HG03064 (cell line): ENCODE measurements around the gene ATP1B1.

Experiments used
- ATAC-seq: cut with Tn5 transposase; IDR thresholded peaks from one replicate; pipeline ENCODE4 v1.9.1; 2021; ENCODE audit warnings: low read depth; ENCODE audit not compliant: unreplicated experiment

The ATP1B1 gene

GRCh38 chr1:169106095-169106920 lies at the start of gene ATP1B1:
Gene ATP1B1, plus strand, starts transcription at chr1:169106690. Its CDS starts 140 bp downstream, at chr1:169106830.
- ATAC-seq: peak; percentile 85

- ATAC-seq: no peak
Measured at GRCh38 chr1:169059421-169059820, 47.1 kb upstream of the ATP1B1 start.

- no peak for ATAC-seq
Measured at GRCh38 chr1:169060043-169060722, 46.3 kb upstream of the ATP1B1 start.

- ATAC-seq: no peak
Measured at GRCh38 chr1:169060919-169061639, 45.4 kb upstream of the ATP1B1 start.

- ATAC-seq: no peak
Measured at GRCh38 chr1:169062152-169062551, 44.3 kb upstream of the ATP1B1 start.

DNA sequence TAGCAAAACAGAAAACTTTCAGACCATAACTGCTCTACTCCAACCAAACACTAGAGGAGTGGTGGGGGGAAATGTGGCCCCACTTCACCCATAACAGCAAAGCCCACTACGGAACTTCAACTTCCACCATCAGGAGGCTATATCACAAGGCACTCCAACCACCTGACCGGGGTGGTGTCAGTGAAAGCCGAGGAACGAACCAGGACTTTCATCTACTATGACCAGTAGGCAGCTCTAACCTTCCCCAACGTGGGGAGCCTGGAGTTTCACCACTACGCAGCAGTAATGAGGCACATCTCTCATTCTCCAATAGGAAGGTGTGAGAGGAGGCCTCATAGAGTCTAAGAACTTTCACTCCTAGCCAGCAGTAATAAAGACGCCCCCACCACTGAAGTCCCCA lies 42.4 kb upstream of the ATP1B1 start:
- ATAC-seq: no peak

GRCh38 chr1:169070547-169070946 lies 35.9 kb upstream of the ATP1B1 start:
- ATAC-seq: no peak

GRCh38 chr1:169070958-169071357 lies 35.5 kb upstream of the ATP1B1 start:
- no peak for ATAC-seq

- no peak for ATAC-seq
Measured at GRCh38 chr1:169072945-169073725, 33.4 kb upstream of the ATP1B1 start.

GRCh38 chr1:169078163-169078883 lies 28.2 kb upstream of the ATP1B1 start:
- ATAC-seq: no peak

DNA sequence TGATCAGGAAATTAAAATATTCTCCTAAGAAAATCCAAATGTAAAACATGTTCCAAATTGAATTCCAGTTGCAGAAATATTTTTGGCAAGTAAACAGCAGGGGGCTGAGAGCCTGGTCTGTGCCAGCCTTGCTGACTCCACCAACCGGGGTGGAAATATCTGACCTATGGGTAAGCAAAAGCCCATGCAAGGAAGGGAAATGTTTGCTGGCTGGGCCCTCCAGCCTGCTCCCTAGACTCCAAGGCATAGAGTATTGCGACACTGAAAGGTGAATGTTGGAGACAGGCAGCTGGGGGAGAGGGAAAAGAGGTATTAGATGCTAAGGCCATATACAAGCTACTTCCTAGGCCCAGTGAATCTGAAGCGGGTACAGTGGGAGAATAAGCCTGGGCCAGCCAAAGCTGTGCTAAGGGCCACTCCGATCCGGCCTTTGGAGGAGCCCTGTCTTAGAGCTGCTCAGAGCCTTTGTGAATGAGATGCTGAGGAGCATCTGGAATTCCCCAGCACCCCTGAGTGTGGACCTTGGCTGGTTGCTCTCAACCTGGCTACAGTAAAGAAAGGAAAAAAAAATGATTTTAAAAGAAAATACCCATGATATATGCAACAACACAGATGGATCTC lies 24.9 kb upstream of the ATP1B1 start:
- ATAC-seq: no peak

DNA sequence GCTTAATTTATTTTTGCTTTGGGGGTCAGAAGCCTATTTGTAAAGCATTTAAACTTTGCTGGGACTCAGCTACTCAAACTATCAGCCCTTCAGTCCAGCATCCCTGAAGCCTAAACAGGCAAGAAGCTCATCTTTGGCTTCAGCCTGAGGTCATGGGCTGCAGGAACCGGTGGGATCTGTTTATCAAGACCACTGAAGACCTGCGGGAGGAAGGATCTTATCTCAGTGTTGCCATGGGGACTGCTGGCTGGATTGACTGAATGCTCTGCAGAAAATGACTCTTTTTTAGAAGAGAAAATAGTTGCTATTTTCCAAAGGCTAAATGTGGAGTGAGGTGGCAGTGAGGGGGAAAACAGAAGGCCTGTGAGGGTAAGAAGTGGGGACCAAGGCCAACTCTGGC lies 20.6 kb upstream of the ATP1B1 start:
- ATAC-seq: no peak

DNA sequence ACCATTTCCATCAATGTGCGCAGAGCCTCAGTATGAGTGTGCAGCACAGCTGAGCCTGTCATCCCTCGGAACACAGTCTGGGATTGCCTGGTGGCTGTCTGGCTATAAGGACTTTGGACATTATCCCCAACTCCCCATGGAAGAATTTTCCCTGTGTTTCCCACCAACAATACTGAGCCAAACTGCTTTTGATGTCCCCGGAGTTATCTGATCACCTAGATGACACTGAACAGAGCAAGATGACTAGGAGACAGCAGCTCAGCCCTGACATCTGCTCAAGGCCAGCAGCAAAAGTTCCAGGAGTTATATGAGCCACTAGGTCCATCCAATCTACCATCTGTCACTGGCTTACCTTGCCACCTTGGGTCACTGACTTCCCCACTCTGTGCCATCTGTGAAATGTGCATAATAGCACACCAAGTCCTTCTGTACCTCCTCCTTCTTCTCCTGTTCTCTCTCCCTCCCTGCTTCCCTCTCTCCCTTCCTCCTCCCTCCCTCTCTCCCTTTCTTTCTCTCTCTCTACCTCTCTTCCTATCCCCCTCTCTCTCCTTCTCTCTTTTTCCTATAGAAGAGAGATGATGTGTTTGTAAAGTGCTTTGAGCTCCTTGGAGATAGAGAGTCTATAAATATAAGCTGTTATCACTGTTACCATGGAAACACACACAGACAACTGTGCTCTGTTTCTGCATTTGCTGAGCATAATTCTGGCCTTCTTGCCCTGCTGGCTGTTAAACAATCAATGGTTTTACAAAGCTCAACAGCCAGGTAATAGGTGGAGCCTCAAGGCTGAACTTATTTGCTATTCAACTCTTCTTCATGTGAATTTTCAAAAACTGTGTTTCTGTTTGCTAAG lies 19.7 kb upstream of the ATP1B1 start:
- no peak for ATAC-seq

DNA sequence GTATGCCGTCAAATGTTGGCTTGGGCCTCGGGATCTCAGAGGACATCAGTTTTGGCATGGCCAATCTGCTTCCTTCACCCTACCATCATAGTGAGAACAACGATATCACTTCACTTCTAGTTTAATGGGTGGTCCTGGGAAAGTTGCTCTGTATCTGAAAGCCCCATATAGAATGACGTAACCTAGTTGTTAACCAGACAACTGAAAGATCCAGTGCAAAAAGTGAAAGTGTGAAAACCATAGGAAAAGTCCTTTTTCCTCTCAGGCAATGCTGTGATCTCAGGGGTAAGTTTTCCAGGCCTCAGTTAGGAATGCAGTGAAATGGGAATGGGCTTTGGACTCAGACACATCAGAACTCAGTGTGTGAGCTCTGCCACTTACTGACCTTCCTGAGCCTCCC lies 18.6 kb upstream of the ATP1B1 start:
- ATAC-seq: no peak

- no peak for ATAC-seq
Measured at GRCh38 chr1:169089776-169090175, 16.7 kb upstream of the ATP1B1 start.

DNA sequence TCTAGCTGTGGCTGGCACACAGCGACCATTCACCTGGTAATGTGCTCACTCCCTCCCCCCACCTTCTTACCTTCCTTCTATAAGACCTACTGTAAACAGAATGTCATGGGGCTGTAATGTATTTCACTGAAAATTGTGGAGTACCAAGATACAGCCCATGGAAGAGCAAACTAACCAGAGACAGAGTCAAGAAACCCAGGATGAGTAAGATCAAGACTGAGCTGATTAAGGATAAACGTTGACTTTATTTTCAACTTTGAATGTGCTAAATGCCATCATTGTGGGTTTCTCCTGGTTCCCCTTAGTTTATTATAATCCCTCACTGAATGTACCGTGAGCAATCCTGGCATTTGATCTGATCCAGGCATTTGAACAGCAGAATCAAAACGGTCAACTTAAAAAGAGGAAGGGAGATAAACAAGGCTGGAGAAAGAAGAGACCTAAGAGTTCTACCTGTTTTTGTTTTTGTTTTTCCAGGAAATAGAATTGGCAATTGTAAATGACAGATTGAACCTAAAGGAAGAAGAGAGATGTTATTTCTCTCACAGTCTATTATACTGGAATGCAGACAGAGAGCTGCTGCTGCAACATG lies 16.1 kb upstream of the ATP1B1 start:
- no peak for ATAC-seq

DNA sequence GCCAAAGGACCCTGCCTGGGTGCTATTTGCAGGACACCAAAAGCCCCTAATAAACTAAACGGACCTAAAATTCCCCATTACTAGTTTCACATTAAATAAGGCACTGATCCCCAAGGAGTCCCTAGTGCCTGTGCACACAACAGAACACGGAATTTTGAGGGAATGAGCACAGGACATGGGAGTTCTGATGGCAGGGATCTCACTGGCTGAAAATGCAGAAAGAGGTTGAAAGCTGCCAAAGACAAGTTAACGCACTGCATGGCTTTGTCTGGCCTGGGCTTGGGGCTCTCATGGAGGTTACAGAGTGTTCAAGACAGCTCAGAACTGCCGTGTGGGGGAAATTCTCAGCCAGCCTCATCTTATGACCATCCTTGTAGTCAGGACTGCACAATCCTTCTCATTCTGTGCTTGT lies 15.6 kb upstream of the ATP1B1 start:
- peak; percentile 15 for ATAC-seq

DNA sequence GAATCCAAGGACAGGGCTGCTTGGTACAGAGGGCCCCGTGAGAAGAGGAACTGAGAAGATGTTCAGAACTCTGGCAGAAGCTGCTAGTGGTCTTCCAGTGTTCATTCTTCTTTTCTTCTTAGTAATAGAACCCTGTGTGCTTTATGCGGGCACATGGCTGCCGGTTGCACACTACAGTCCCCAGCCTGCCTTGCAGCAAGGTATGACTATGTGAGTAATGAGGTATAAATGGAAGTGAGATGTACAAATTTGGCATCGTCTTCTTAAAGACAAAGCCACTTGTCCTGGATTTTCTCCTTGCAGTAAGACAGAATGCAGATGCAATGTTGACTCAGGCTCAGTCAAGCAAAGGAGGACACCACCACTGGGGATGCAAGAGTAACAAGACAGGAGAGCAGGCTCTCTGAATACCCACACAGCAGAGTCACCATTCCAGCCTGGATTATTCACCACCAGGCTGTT lies 15.0 kb upstream of the ATP1B1 start:
- peak; percentile 62 for ATAC-seq
